ENCODE data around the gene FDCSP. TPM values are rescaled to one million over a fixed set of nuclear protein-coding genes. Genes with fewer than 3 reads are reported as not detected.
"Not testable (repeated sequence)": the region's sequence is repeated elsewhere in the genome, so short reads cannot be mapped to it uniquely, and the experiment has no call there.

The FDCSP gene
- polyA plus RNA-seq, 2 donors = 0.29 to 0.75 TPM

DNA sequence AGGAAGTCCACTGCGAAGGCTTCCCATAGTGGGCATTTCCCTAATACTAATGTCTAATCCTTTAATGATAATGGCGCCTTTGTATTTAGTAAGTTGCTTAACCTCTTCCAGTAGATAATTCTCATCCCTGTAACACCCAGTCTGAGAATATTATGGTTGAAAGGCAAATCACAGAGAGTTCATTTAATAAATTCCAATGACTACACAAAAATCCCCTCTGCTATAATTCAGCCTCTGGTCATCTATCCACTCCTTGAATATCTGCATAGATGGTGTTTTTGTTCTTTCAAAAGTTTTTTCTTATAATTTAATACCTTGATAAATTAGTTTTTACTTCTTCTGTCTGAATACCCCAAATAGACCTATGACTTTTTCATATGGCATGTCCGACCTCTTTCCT lies 4.5 kb upstream of the FDCSP start:
- H3K27ac ChIP-seq (ENCODE audit: low read depth in 2 of 2, low read length in 1 of 2); H3K4me1 ChIP-seq (ENCODE audit: control insufficient read depth in 2 of 2, insufficient read depth in 2 of 2, low read length in 1 of 2); H3K9me3 ChIP-seq (ENCODE audit: control insufficient read depth in 2 of 2, insufficient read depth in 1 of 2, low read depth in 1 of 2, low read length in 1 of 2); H3K4me3 ChIP-seq (ENCODE audit: low read depth in 1 of 2, low read length in 2 of 2); H3K27me3 ChIP-seq (ENCODE audit: control insufficient read depth in 1 of 2, insufficient read depth in 2 of 2, low read length in 2 of 2); H3K36me3 ChIP-seq (ENCODE audit: control insufficient read depth in 2 of 2, insufficient read depth in 2 of 2, low read length in 1 of 2): not testable (repeated sequence)
- WGBS, 2 donors = 90 to 94% methylated on average over 3 of the region's 3 CpGs

- H3K36me3 ChIP-seq (ENCODE audit: control insufficient read depth in 2 of 2, insufficient read depth in 2 of 2, low read length in 1 of 2) = not testable (repeated sequence)
Measured at GRCh38 chr4:70221818-70222217, 4.1 kb upstream of the FDCSP start.

GRCh38 chr4:70236125-70236524 lies 10.2 kb downstream of the FDCSP start:
- no peaks in the 10 kb centered on the region for H3K4me1 ChIP-seq (ENCODE audit: control insufficient read depth in 2 of 2, insufficient read depth in 2 of 2, low read length in 1 of 2)
- H3K9me3 ChIP-seq (ENCODE audit: control insufficient read depth in 2 of 2, insufficient read depth in 1 of 2, low read depth in 1 of 2, low read length in 1 of 2) = no peaks in the 10 kb centered on the region
- no peak overlapping the region for H3K4me3 ChIP-seq (ENCODE audit: low read depth in 1 of 2, low read length in 2 of 2)
- WGBS, 2 donors = 49 to 80% methylated on average over 1 of the region's 1 CpG
- H3K27me3 ChIP-seq (ENCODE audit: control insufficient read depth in 1 of 2, insufficient read depth in 2 of 2, low read length in 2 of 2) = no peaks in the 10 kb centered on the region
- H3K27ac ChIP-seq (ENCODE audit: low read depth in 2 of 2, low read length in 1 of 2) = no peak overlapping the region
- no peaks in the 10 kb centered on the region for H3K36me3 ChIP-seq (ENCODE audit: control insufficient read depth in 2 of 2, insufficient read depth in 2 of 2, low read length in 1 of 2)

More at GRCh38 chr4:70221818-70222217, 4.1 kb upstream of the FDCSP start:
- not testable (repeated sequence) for H3K27me3 ChIP-seq (ENCODE audit: control insufficient read depth in 1 of 2, insufficient read depth in 2 of 2, low read length in 2 of 2); H3K4me1 ChIP-seq (ENCODE audit: control insufficient read depth in 2 of 2, insufficient read depth in 2 of 2, low read length in 1 of 2); H3K4me3 ChIP-seq (ENCODE audit: low read depth in 1 of 2, low read length in 2 of 2); H3K9me3 ChIP-seq (ENCODE audit: control insufficient read depth in 2 of 2, insufficient read depth in 1 of 2, low read depth in 1 of 2, low read length in 1 of 2); H3K27ac ChIP-seq (ENCODE audit: low read depth in 2 of 2, low read length in 1 of 2)

DNA sequence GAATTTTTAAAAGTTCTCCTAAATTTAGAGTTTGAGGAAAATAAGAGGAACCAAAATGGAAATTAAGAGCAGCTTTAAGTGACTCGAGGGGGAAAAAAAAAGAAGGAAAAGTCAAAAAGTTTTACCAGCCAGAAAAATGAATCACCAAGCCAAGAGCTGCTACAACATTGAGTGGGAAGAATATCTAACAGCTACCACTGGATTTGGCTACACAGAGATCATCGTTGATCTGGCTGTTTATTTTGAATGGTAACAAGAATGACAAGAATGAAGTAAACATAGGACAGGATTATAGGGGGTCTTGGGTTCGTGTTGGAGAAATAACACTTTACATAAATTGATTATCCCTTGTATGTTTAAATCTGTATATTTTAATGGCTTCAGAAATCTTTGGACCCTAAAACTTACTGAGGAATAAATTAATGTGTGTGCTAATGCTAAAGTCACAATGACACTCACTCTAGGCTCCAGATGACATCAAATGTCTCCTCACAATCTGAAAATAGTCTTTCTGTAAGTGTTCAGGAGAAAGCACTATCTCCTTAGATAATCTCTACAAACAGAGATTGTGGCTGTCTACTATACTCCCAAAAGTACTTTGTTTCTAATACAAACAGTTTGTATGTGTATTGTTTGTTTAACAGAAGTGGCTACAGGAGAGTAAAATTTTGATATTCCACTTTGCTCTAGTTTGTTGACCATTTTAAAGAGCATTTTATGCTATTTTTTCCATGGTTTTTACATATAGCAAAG lies 13.4 kb downstream of the FDCSP start:
- H3K9me3 ChIP-seq (ENCODE audit: control insufficient read depth in 2 of 2, insufficient read depth in 1 of 2, low read depth in 1 of 2, low read length in 1 of 2) = no peaks in the 10 kb centered on the region
- no peak overlapping the region for H3K27ac ChIP-seq (ENCODE audit: low read depth in 2 of 2, low read length in 1 of 2)
- no peaks in the 10 kb centered on the region for H3K36me3 ChIP-seq (ENCODE audit: control insufficient read depth in 2 of 2, insufficient read depth in 2 of 2, low read length in 1 of 2)
- no peak overlapping the region for H3K4me3 ChIP-seq (ENCODE audit: low read depth in 1 of 2, low read length in 2 of 2)
- no peaks in the 10 kb centered on the region for H3K27me3 ChIP-seq (ENCODE audit: control insufficient read depth in 1 of 2, insufficient read depth in 2 of 2, low read length in 2 of 2)
- 27 to 48% methylated on average over 3 of the region's 3 CpGs for WGBS, 2 donors
- H3K4me1 ChIP-seq (ENCODE audit: control insufficient read depth in 2 of 2, insufficient read depth in 2 of 2, low read length in 1 of 2) = no peaks in the 10 kb centered on the region

DNA sequence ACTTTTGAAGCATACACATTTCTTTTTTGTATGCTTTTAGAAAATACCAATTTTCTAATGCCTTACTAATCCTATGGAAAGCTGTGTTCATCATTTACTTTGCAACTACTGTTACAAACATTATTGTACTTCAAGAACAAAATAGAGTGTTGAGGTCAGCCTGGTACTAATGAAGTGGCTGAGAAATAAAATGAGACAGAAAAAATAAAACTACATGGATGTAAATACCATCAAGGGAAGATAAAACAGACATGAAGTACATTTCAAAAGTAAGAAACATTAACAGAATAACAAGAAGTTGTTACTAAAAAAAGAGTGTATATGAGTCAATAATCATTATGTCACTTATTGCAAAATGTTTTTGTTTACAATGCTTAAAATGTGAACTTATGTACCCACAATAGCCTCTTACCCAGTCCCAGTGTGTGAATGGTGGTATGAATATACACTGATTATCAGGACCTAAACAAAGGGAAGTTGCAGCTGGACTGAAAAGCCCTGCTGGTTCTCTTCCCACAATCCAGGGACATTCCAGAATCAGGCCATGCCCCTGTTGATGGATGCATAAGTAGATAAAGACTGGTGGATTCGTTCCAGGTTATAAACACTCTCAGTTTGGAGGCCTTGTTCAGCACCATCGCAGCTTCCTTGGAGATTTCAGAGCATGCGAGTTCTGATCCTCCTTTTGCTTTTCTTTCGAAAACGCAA lies 14.1 kb downstream of the FDCSP start:
- Histone ChIP-seq H3K27ac (ENCODE audit: low read depth in 2 of 2, low read length in 1 of 2) (no peak overlapping the region), H3K36me3 (ENCODE audit: control insufficient read depth in 2 of 2, insufficient read depth in 2 of 2, low read length in 1 of 2) (no peaks in the 10 kb centered on the region), H3K4me3 (ENCODE audit: low read depth in 1 of 2, low read length in 2 of 2) (no peak overlapping the region), H3K27me3 (ENCODE audit: control insufficient read depth in 1 of 2, insufficient read depth in 2 of 2, low read length in 2 of 2) (no peaks in the 10 kb centered on the region), H3K4me1 (ENCODE audit: control insufficient read depth in 2 of 2, insufficient read depth in 2 of 2, low read length in 1 of 2) (no peaks in the 10 kb centered on the region), H3K9me3 (ENCODE audit: control insufficient read depth in 2 of 2, insufficient read depth in 1 of 2, low read depth in 1 of 2, low read length in 1 of 2) (no peaks in the 10 kb centered on the region)
- WGBS, 2 donors = 57 to 59% methylated on average over 5 of the region's 5 CpGs

- H3K36me3 ChIP-seq (ENCODE audit: control insufficient read depth in 2 of 2, insufficient read depth in 2 of 2, low read length in 1 of 2); H3K27me3 ChIP-seq (ENCODE audit: control insufficient read depth in 1 of 2, insufficient read depth in 2 of 2, low read length in 2 of 2); H3K4me3 ChIP-seq (ENCODE audit: low read depth in 1 of 2, low read length in 2 of 2); H3K9me3 ChIP-seq (ENCODE audit: control insufficient read depth in 2 of 2, insufficient read depth in 1 of 2, low read depth in 1 of 2, low read length in 1 of 2); H3K27ac ChIP-seq (ENCODE audit: low read depth in 2 of 2, low read length in 1 of 2); H3K4me1 ChIP-seq (ENCODE audit: control insufficient read depth in 2 of 2, insufficient read depth in 2 of 2, low read length in 1 of 2): not testable (repeated sequence)
- 85 to 90% methylated on average over 2 to 3 of the region's 3 CpGs for WGBS, 2 donors
Measured at GRCh38 chr4:70242297-70242696, 16.4 kb downstream of the FDCSP start, which contains the start of gene CSN3. TSS of gene CSN3 (plus strand) at chr4:70242597. CDS start at chr4:70244820, 2,223 bp downstream.

DNA sequence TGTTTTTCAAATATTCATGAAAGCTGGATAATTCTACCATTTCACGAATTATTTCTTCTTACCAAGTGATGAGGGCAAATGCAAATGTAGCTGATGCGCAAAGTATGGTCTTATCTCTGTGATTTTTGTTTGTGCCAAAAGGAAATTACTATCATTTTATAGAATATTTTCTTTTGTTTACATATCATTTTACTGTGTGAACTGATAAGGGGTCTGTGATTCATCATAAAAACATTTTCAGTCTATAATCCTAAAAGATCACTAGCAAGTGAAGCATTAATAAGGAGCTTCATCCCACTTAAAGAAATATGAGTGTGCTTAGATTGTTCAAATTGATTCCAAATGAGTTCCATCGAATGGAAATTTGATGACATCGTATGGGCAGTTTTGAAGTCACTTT lies 17.2 kb downstream of the FDCSP start:
- Histone ChIP-seq H3K27ac (ENCODE audit: low read depth in 2 of 2, low read length in 1 of 2) (no peak overlapping the region), H3K9me3 (ENCODE audit: control insufficient read depth in 2 of 2, insufficient read depth in 1 of 2, low read depth in 1 of 2, low read length in 1 of 2) (no peaks in the 10 kb centered on the region)
- 81 to 84% methylated on average over 4 of the region's 4 CpGs for WGBS, 2 donors

DNA sequence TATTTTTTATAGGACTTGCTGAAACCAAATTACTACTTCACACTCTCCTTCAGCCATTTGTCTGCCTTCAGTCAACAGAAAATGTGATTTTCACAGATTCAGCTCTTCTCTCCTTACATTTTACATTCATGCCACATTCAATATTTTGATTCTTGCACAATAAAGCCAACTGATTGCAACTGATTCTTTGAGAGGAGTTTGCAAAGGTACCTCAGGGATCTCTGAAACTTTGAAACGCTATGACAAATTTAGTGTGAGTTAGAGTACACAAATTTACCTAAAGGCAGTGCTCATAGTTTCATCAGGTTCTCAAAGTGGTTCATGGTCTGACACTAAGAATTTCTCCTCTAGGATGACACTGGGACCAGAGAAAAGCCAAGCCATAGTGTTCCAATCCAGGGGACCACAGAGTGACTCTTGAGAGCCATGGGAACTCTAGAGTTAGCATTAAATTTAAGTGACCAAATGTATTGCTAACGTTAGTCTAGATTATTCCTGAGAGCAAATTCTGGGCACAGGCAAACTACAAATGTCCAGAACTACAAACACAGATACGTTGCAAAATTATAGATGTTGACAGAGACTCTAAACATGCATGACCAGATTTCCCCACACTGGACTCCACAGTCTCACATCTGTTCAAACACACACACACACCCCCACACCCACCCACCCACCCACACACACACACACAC lies 25.5 kb downstream of the FDCSP start:
- no peak overlapping the region for H3K27ac ChIP-seq (ENCODE audit: low read depth in 2 of 2, low read length in 1 of 2)
- no peaks in the 10 kb centered on the region for H3K4me1 ChIP-seq (ENCODE audit: control insufficient read depth in 2 of 2, insufficient read depth in 2 of 2, low read length in 1 of 2)
- no peak overlapping the region for H3K4me3 ChIP-seq (ENCODE audit: low read depth in 1 of 2, low read length in 2 of 2)
- 41 to 50% methylated on average over 3 of the region's 3 CpGs for WGBS, 2 donors
- no peaks in the 10 kb centered on the region for H3K36me3 ChIP-seq (ENCODE audit: control insufficient read depth in 2 of 2, insufficient read depth in 2 of 2, low read length in 1 of 2)
- H3K9me3 ChIP-seq (ENCODE audit: control insufficient read depth in 2 of 2, insufficient read depth in 1 of 2, low read depth in 1 of 2, low read length in 1 of 2) = no peaks in the 10 kb centered on the region
- no peaks in the 10 kb centered on the region for H3K27me3 ChIP-seq (ENCODE audit: control insufficient read depth in 1 of 2, insufficient read depth in 2 of 2, low read length in 2 of 2)

More for the DNA sequence above, 17.2 kb downstream of the FDCSP start:
- Histone ChIP-seq H3K27me3 (ENCODE audit: control insufficient read depth in 1 of 2, insufficient read depth in 2 of 2, low read length in 2 of 2) (no peaks in the 10 kb centered on the region), H3K36me3 (ENCODE audit: control insufficient read depth in 2 of 2, insufficient read depth in 2 of 2, low read length in 1 of 2) (no peaks in the 10 kb centered on the region), H3K4me3 (ENCODE audit: low read depth in 1 of 2, low read length in 2 of 2) (no peak overlapping the region), H3K4me1 (ENCODE audit: control insufficient read depth in 2 of 2, insufficient read depth in 2 of 2, low read length in 1 of 2) (no peaks in the 10 kb centered on the region)

DNA sequence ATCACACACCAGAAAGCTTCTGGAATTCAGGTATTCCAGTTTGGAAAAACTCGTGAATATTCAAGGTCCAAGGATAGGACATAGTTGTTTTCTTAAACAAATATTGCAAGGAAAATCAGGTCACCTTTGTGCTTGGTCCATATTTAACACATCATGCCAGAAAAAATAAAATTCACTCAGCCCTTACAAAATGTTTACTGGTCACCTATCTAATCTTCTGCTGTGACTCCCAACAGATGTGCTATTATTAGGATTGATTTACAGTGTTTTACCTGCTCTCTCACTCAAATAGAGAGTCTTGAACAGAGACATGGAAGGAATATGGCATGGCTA lies 26.0 kb downstream of the FDCSP start:
- Histone ChIP-seq H3K27me3 (ENCODE audit: control insufficient read depth in 1 of 2, insufficient read depth in 2 of 2, low read length in 2 of 2) (no peaks in the 10 kb centered on the region), H3K4me1 (ENCODE audit: control insufficient read depth in 2 of 2, insufficient read depth in 2 of 2, low read length in 1 of 2) (no peaks in the 10 kb centered on the region), H3K27ac (ENCODE audit: low read depth in 2 of 2, low read length in 1 of 2) (no peak overlapping the region), H3K9me3 (ENCODE audit: control insufficient read depth in 2 of 2, insufficient read depth in 1 of 2, low read depth in 1 of 2, low read length in 1 of 2) (no peaks in the 10 kb centered on the region), H3K36me3 (ENCODE audit: control insufficient read depth in 2 of 2, insufficient read depth in 2 of 2, low read length in 1 of 2) (no peaks in the 10 kb centered on the region), H3K4me3 (ENCODE audit: low read depth in 1 of 2, low read length in 2 of 2) (no peak overlapping the region)
- 63 to 76% methylated on average over 1 of the region's 1 CpG for WGBS, 2 donors

Measured in esophagus (tissue), 2 donors.